Kidney (tissue), 14 donors: ENCODE measurements around the gene VWC2. TPM values are rescaled to one million over a fixed set of nuclear protein-coding genes. Genes with fewer than 3 reads are reported as not detected.

Experiments
- DNase-seq, 5 donors: peaks; one replicate each; pipeline ENCODE4 v3.0.0-alpha.2; 2013 to 2020
- FAIRE-seq: peaks from 2 replicates; lab custom pipeline; 2012; peaks lifted over from hg19 to GRCh38; lab: Jason Lieb, UNC
- H3K27ac ChIP-seq, 2 donors: one replicate each; pipeline ENCODE4 v1.7.0; 2013; ENCODE audit warnings: low read depth in 2 of 2, low read length in 2 of 2, inconsistent platforms in 1 of 2
- H3K27me3 ChIP-seq: one replicate; pipeline ENCODE4 v1.7.1; 2013; ENCODE audit warnings: low read length, inconsistent platforms; ENCODE audit not compliant: control insufficient read depth, insufficient read depth
- H3K36me3 ChIP-seq, 3 donors: one replicate each; pipeline versions ENCODE4 v1.7.0 to v1.7.1; 2013; ENCODE audit warnings: low read length in 3 of 3, control low read depth in 1 of 3, inconsistent platforms in 1 of 3; ENCODE audit not compliant: insufficient read depth in 3 of 3, control insufficient read depth in 2 of 3
- H3K4me1 ChIP-seq, 3 donors: one replicate each; pipeline versions ENCODE4 v1.7.0 to v1.7.1; 2013; ENCODE audit warnings: low read length in 3 of 3, inconsistent platforms in 1 of 3, low read depth in 1 of 3; ENCODE audit not compliant: control insufficient read depth in 2 of 3, insufficient read depth in 2 of 3
- H3K4me3 ChIP-seq, 3 donors: one replicate each; pipeline versions ENCODE4 v1.7.0 to v1.8.1; 2013; ENCODE audit warnings: low read length in 3 of 3, control low read depth in 1 of 3, inconsistent platforms in 1 of 3
- H3K9ac ChIP-seq, 3 donors: one replicate each; pipeline versions ENCODE4 v1.7.0 to v1.7.1; 2013; ENCODE audit warnings: low read length in 3 of 3, control low read depth in 1 of 3, inconsistent platforms in 1 of 3
- H3K9me3 ChIP-seq, 3 donors: one replicate each; pipeline versions ENCODE4 v1.7.0 to v1.7.1; 2013; ENCODE audit warnings: low read length in 3 of 3, control low read depth in 1 of 3, inconsistent platforms in 1 of 3; ENCODE audit not compliant: control insufficient read depth in 2 of 3, insufficient read depth in 1 of 3
- CTCF ChIP-seq: IDR thresholded peaks from 3 replicates; pipeline ENCODE4 v1.5.1; 2012; ENCODE audit warnings: mild to moderate bottlenecking, moderate library complexity, borderline replicate concordance; ENCODE audit not compliant: insufficient read depth; ENCODE audit errors: extremely low read depth
- intact Hi-C: fragments of 100-400 bp; cut with DNase I; formaldehyde crosslinking; loops from one replicate; pipeline ENCODE4 v1.11.1; 2022
- polyA plus RNA-seq: library from polyadenylated mRNA; stranded (reverse); fragments of 350-450 nt; fragmentation: Illumina TruSeq; extraction: RNeasy Lipid Tissue Mini Kit (QIAGEN cat#74804); gene quantifications from one replicate; pipeline ENCODE4 v1.2.3, GENCODE V29; 2014; ENCODE audit warnings: low read depth, low replicate concordance; ENCODE audit not compliant: insufficient read depth
- total RNA-seq: library from RNA; stranded (reverse); fragmentation: NEBNext Ultra II Directional; extraction: Animal tissue kit (Norgen Biotek cat#: 25700); gene quantifications from one replicate; pipeline ENCODE4 v1.2.1, GENCODE V29; 2021
- donor health status: control.
- donor health status: control.
- donor health status: control.
- donor health status: control.
- donor health status: control.
- donor health status: DM: yes; HTN: yes; CAD: no.
- donor health status: Normal renal cell carcinoma (clear cell type).

Gene VWC2
- total and polyA plus RNA-seq, 2 donors from 2014 or later: 0.06 to 0.13 TPM

- no peak overlapping the region for H3K27ac ChIP-seq
- no peaks in the 10 kb centered on the region for H3K27me3 ChIP-seq
- DNase-seq (peak in 1 of 5 donors; percentile 34), FAIRE-seq (no peak)
- H3K9me3 ChIP-seq: no peaks in the 10 kb centered on the region
- no peak overlapping the region for H3K4me3 ChIP-seq
- intact Hi-C loops: no loop called here
- TF ChIP-seq CTCF: no peak
- no peak overlapping the region for H3K9ac ChIP-seq
- H3K4me1 ChIP-seq: no peaks in the 10 kb centered on the region
- H3K36me3 ChIP-seq: no peaks in the 10 kb centered on the region
Observed at GRCh38 chr7:49866910-49867309, 93.5 kb downstream of the VWC2 start.

- no peak overlapping the region for H3K9ac ChIP-seq
- H3K27ac ChIP-seq: no peak overlapping the region
- intact Hi-C loops: no loop called here
- FAIRE-seq (no peak), DNase-seq (no peak)
- no peak for TF ChIP-seq CTCF
- no peaks in the 10 kb centered on the region for H3K36me3 ChIP-seq
- H3K27me3 ChIP-seq: no peaks in the 10 kb centered on the region
- H3K4me1 ChIP-seq: no peaks in the 10 kb centered on the region
- H3K4me3 ChIP-seq: no peak overlapping the region
- no peaks in the 10 kb centered on the region for H3K9me3 ChIP-seq
Observed at GRCh38 chr7:49873420-49873819, 100.0 kb downstream of the VWC2 start.

- intact Hi-C loops: no loop called here
- DNase-seq: no peak
Observed at GRCh38 chr7:49875336-49875735, 101.9 kb downstream of the VWC2 start.

More at GRCh38 chr7:49875336-49875735, 101.9 kb downstream of the VWC2 start:
- no peak for FAIRE-seq
- no peaks in the 10 kb centered on the region for H3K36me3 ChIP-seq
- H3K4me3 ChIP-seq: no peak overlapping the region
- no peak overlapping the region for H3K27ac ChIP-seq
- no peaks in the 10 kb centered on the region for H3K27me3 ChIP-seq
- H3K9me3 ChIP-seq: no peaks in the 10 kb centered on the region
- H3K4me1 ChIP-seq: no peaks in the 10 kb centered on the region
- no peak overlapping the region for H3K9ac ChIP-seq
- no peak for TF ChIP-seq CTCF
